H1 (cell line): ENCODE measurements around the gene PIGZ. TPM values are rescaled to one million over a fixed set of nuclear protein-coding genes. Genes with fewer than 3 reads are reported as not detected.

ENCODE experiments used
- CTCF ChIA-PET: fragments of 300-600 bp; sonication (Branson Sonifier 250); formaldehyde crosslinking; loops from one replicate; lab custom pipeline; 2021; ENCODE audit not compliant: partially characterized antibody; lab: Charles Lee
- POLR2A ChIA-PET: fragments of 300-600 bp; sonication (Branson Sonifier 250); formaldehyde crosslinking; loops from one replicate; lab custom pipeline; 2021; ENCODE audit warnings: inconsistent platforms; ENCODE audit not compliant: partially characterized antibody; lab: Charles Lee
- DNase-seq, 2 experiments: peaks; one replicate each; pipeline versions ENCODE4 v3.0.0 to v3.0.0-alpha.2; 2010 to 2022; ENCODE audit warnings: low spot score in 2 of 2, low read depth in 1 of 2, mixed read lengths in 1 of 2
- FAIRE-seq: peaks from 2 replicates; lab custom pipeline; 2011; peaks lifted over from hg19 to GRCh38; lab: Jason Lieb, UNC
- H2AFZ ChIP-seq: 2 replicates; pipeline ENCODE4 v1.8.1; 2012; ENCODE audit warnings: low read length, inconsistent platforms
- H2AK5ac ChIP-seq: 2 replicates; pipeline ENCODE4 v1.6.1; 2013; ENCODE audit warnings: low read depth, low read length
- H2BK120ac ChIP-seq: replicated peaks from 2 replicates; pipeline ENCODE3; 2013; ENCODE audit warnings: low read depth, low read length, inconsistent platforms
- H2BK12ac ChIP-seq: 2 replicates; pipeline ENCODE4 v1.6.1; 2013; ENCODE audit warnings: low read depth, low read length
- H2BK15ac ChIP-seq: 2 replicates; pipeline ENCODE4 v1.6.1; 2013; ENCODE audit warnings: low read length
- H2BK20ac ChIP-seq: 2 replicates; pipeline ENCODE4 v1.6.1; 2013; ENCODE audit warnings: low read length
- H2BK5ac ChIP-seq: 2 replicates; pipeline ENCODE4 v1.6.1; 2013; ENCODE audit warnings: low read depth, low read length
- H3K14ac ChIP-seq: 2 replicates; pipeline ENCODE4 v1.6.1; 2013; ENCODE audit warnings: inconsistent platforms; ENCODE audit not compliant: insufficient read length
- H3K18ac ChIP-seq: 2 replicates; pipeline ENCODE4 v1.6.1; 2013; ENCODE audit warnings: low read length; ENCODE audit errors: extremely low read depth
- H3K23ac ChIP-seq: 2 replicates; pipeline ENCODE4 v1.6.1; 2013; ENCODE audit warnings: inconsistent platforms; ENCODE audit not compliant: insufficient read length
- H3K23me2 ChIP-seq: 2 replicates; pipeline ENCODE4 v1.6.1; 2013; ENCODE audit warnings: low read depth, low read length
- H3K27ac ChIP-seq: 2 replicates; pipeline ENCODE4 v1.6.1; 2011; ENCODE audit warnings: low read depth, low read length, inconsistent platforms
- H3K27me3 ChIP-seq, 4 experiments: replicated peaks in 1 of 4; 1 replicate in 1 of 4; 2 replicates in 3 of 4; pipeline versions ENCODE4 v1.6.1 to v1.8.1; 2011 to 2013; ENCODE audit warnings: low read length in 3 of 4, mild to moderate bottlenecking in 3 of 4, inconsistent platforms in 2 of 4, mixed read lengths in 2 of 4, moderate library complexity in 1 of 4; ENCODE audit not compliant: control insufficient read depth in 3 of 4, insufficient read depth in 3 of 4; ENCODE audit errors: extremely low read depth in 1 of 4
- H3K36me3 ChIP-seq, 4 experiments: 2 replicates each; pipeline versions ENCODE4 v1.6.1 to v1.8.1; 2011 to 2013; ENCODE audit warnings: mild to moderate bottlenecking in 4 of 4, low read length in 3 of 4, moderate library complexity in 2 of 4, control low read depth in 1 of 4, inconsistent platforms in 1 of 4; ENCODE audit not compliant: insufficient read depth in 4 of 4, control insufficient read depth in 2 of 4
- H3K4ac ChIP-seq: replicated peaks from 2 replicates; pipeline ENCODE3; 2013; ENCODE audit warnings: low read length, low read depth, mixed read lengths, inconsistent platforms; ENCODE audit not compliant: insufficient read length
- H3K4me1 ChIP-seq, 4 experiments: replicated peaks in 1 of 4; 1 replicate in 1 of 4; 2 replicates in 3 of 4; pipeline versions ENCODE4 v1.6.1 to v1.8.1; 2011 to 2013; ENCODE audit warnings: low read length in 3 of 4, inconsistent platforms in 2 of 4, mixed read lengths in 1 of 4; ENCODE audit not compliant: insufficient read depth in 4 of 4, control insufficient read depth in 3 of 4
- H3K4me2 ChIP-seq, 2 experiments: 2 replicates each; pipeline versions ENCODE4 v1.6.1 to v1.8.1; 2011 to 2013; ENCODE audit warnings: low read depth in 2 of 2, low read length in 2 of 2, control low read depth in 1 of 2, inconsistent platforms in 1 of 2, mild to moderate bottlenecking in 1 of 2; ENCODE audit not compliant: insufficient read depth in 1 of 2
- H3K4me3 ChIP-seq, 4 experiments: fragments of 200-600, 300-600 bp in 1 of 4; sonication (generic), shearing (Covaris generic), sonication (Bioruptor Twin) in 1 of 4; 2 replicates each; pipeline versions ENCODE4 v1.5.1 to v1.8.1; 2011 to 2016; ENCODE audit warnings: low read length in 4 of 4, low read depth in 3 of 4, control low read depth in 2 of 4, inconsistent platforms in 2 of 4, mild to moderate bottlenecking in 2 of 4, mixed read lengths in 1 of 4, moderate library complexity in 1 of 4; ENCODE audit not compliant: insufficient read depth in 2 of 4; ENCODE audit errors: extremely low read depth in 1 of 4
- H3K56ac ChIP-seq: replicated peaks from 2 replicates; pipeline ENCODE3; 2013; ENCODE audit warnings: low read depth, mild to moderate bottlenecking, mixed read lengths, low read length, inconsistent platforms; ENCODE audit not compliant: insufficient read length
- H3K79me1 ChIP-seq: 2 replicates; pipeline ENCODE4 v1.6.1; 2013; ENCODE audit warnings: low read depth, low read length, control low read depth
- H3K79me2 ChIP-seq, 2 experiments: 2 replicates each; pipeline versions ENCODE4 v1.6.1 to v1.8.1; 2012 to 2013; ENCODE audit warnings: low read length in 2 of 2, mild to moderate bottlenecking in 2 of 2, inconsistent platforms in 1 of 2; ENCODE audit not compliant: insufficient read depth in 2 of 2, control insufficient read depth in 1 of 2
- H3K9ac ChIP-seq, 4 experiments: replicated peaks in 1 of 4; 1 replicate in 1 of 4; 2 replicates in 3 of 4; pipeline versions ENCODE4 v1.6.1 to v1.8.1; 2011 to 2013; ENCODE audit warnings: low read depth in 3 of 4, low read length in 3 of 4, control low read depth in 2 of 4, mild to moderate bottlenecking in 2 of 4, moderate library complexity in 2 of 4, inconsistent platforms in 1 of 4; ENCODE audit errors: extremely low read depth in 1 of 4
- H3K9me3 ChIP-seq, 2 experiments: 2 replicates each; pipeline versions ENCODE4 v1.6.1 to v1.8.1; 2012 to 2013; ENCODE audit warnings: mild to moderate bottlenecking in 2 of 2, moderate library complexity in 2 of 2, control low read depth in 1 of 2, inconsistent platforms in 1 of 2, low read depth in 1 of 2, low read length in 1 of 2, mixed read lengths in 1 of 2; ENCODE audit not compliant: insufficient read depth in 2 of 2
- H4K20me1 ChIP-seq, 2 experiments: replicated peaks in 1 of 2; 2 replicates each; pipeline versions ENCODE3 to v1.8.1; 2011 to 2013; ENCODE audit warnings: inconsistent platforms in 2 of 2, low read length in 2 of 2, mild to moderate bottlenecking in 1 of 2; ENCODE audit not compliant: insufficient read depth in 2 of 2, control insufficient read depth in 1 of 2
- H4K5ac ChIP-seq: 2 replicates; pipeline ENCODE4 v1.6.1; 2013; ENCODE audit warnings: low read length, low read depth, mixed read lengths, inconsistent platforms; ENCODE audit not compliant: insufficient read length
- H4K8ac ChIP-seq: 2 replicates; pipeline ENCODE4 v1.8.0; 2013; ENCODE audit warnings: mild to moderate bottlenecking, moderate library complexity, low read length, inconsistent platforms; ENCODE audit not compliant: insufficient read depth; ENCODE audit errors: extremely low read depth
- H4K91ac ChIP-seq: replicated peaks from 2 replicates; pipeline ENCODE3; 2013; ENCODE audit warnings: low read length, mixed read lengths, inconsistent platforms; ENCODE audit not compliant: insufficient read length
- CEBPB ChIP-seq: IDR thresholded peaks from 2 replicates; pipeline ENCODE4 v1.6.1; 2012; ENCODE audit warnings: low read depth, low read length
- E2F6 ChIP-seq: IDR thresholded peaks from 2 replicates; pipeline ENCODE4 v1.6.1; 2012; ENCODE audit warnings: inconsistent platforms
- EZH2 ChIP-seq: fragments of 200-600 bp; sonication (generic); IDR thresholded peaks from 2 replicates; pipeline ENCODE4 v1.7.1; 2012; ENCODE audit warnings: low read depth, mild to moderate bottlenecking, moderate library complexity, low read length, inconsistent platforms; ENCODE audit not compliant: severe bottlenecking
- KDM4A ChIP-seq: IDR thresholded peaks from one replicate; pipeline ENCODE4 v1.7.1; 2012; ENCODE audit warnings: low read depth, mild to moderate bottlenecking, moderate library complexity, low read length, inconsistent platforms; ENCODE audit not compliant: severe bottlenecking
- MAX ChIP-seq: IDR thresholded peaks from 2 replicates; pipeline ENCODE4 v1.6.1; 2012; ENCODE audit warnings: inconsistent platforms
- SP1 ChIP-seq: IDR thresholded peaks from 2 replicates; pipeline ENCODE4 v1.6.1; 2011; ENCODE audit warnings: low read depth, low read length
- SP4 ChIP-seq: IDR thresholded peaks from 2 replicates; pipeline ENCODE4 v1.6.1; 2012; ENCODE audit warnings: low read length, inconsistent platforms
- SUZ12 ChIP-seq: fragments of 200-600 bp; sonication (generic); IDR thresholded peaks from 2 replicates; pipeline ENCODE4 v1.6.1; 2012; ENCODE audit warnings: mild to moderate bottlenecking, inconsistent platforms, low read length, moderate library complexity, mixed read lengths
- WGBS, 2 experiments: shearing (Covaris generic) in 1 of 2; methylation state at CpG; one replicate each; pipeline versions ENCODE4 v1.1.6 to v1.1.7; 2013 to 2015; ENCODE audit warnings: low lambda C conversion rate in 2 of 2, mixed read lengths in 2 of 2, inconsistent platforms in 1 of 2, low coverage in 1 of 2, missing lambda C conversion rate in 1 of 2; ENCODE audit not compliant: insufficient replicate concordance in 2 of 2, insufficient coverage in 1 of 2, insufficient read length in 1 of 2; ENCODE audit errors: extremely low coverage in 1 of 2, missing lambda C conversion rate in 1 of 2; 5-methylcytosine and 5-hydroxymethylcytosine counted together
- long read RNA-seq, 2 experiments: library from RNA in 1 of 2; library from capped mRNA in 1 of 2; stranded (forward); transcript quantifications; one replicate each; pipeline ENCODE4 v2.0.0, GENCODE V29; 2021; ENCODE audit warnings: inconsistent platforms in 1 of 2
- polyA minus RNA-seq, 3 experiments: library from RNA; depleted of rRNA, polyadenylated mRNA; stranded (reverse); fragments of >200 nt; gene quantifications; 1 replicate in 2 of 3; 2 replicates in 1 of 3; pipeline ENCODE4 v1.2.3, GENCODE V29; 2011
- polyA plus RNA-seq, 7 experiments: library from polyadenylated mRNA; depleted of rRNA in 3 of 7; stranded (reverse) in 5 of 7; unstranded in 2 of 7; fragments of >200 nt in 5 of 7; fragments of 200-250 nt in 2 of 7; gene quantifications; 1 replicate in 5 of 7; 2 replicates in 1 of 7; 4 replicates in 1 of 7; pipeline versions ENCODE4 v1.2.1 to v1.2.3, GENCODE V29; 2011 to 2013; ENCODE audit warnings: missing spikeins in 2 of 7, mixed read lengths in 2 of 7
- total RNA-seq: library from RNA; stranded (reverse); fragmentation: NEBNext Ultra II Directional; extraction: Animal tissue kit (Norgen Biotek cat#: 25700); gene quantifications from 2 replicates; pipeline ENCODE4 v1.2.1, GENCODE V29; 2021

Gene PIGZ
- total RNA-seq (not detected in 2 replicates), polyA plus RNA-seq (2011; rRNA removed) (0.32 and 0.57 TPM in 2 replicates), polyA minus RNA-seq (2011; rRNA and poly(A)+ RNA removed) (0.10 and 1.1 TPM in 2 replicates)
- 0.30 TPM for polyA plus RNA-seq (2011; cell fraction: cytosol; rRNA removed)
- polyA plus RNA-seq (2011; cell fraction: nucleus; rRNA removed), result 0.83 TPM
- 0.51 to 0.74 TPM (median 0.63 TPM) in 4 replicates for polyA plus RNA-seq (2012, experiment 1 of 2)
- polyA plus RNA-seq (2012, experiment 2 of 2), result 0.26 TPM
- 0.22 TPM for polyA plus RNA-seq (2013, experiment 1 of 2)
- polyA plus RNA-seq (2013, experiment 2 of 2), result 0.15 TPM
- polyA minus RNA-seq (2011; cell fraction: cytosol; rRNA and poly(A)+ RNA removed), result 0.37 TPM
- polyA minus RNA-seq (2011; cell fraction: nucleus; rRNA and poly(A)+ RNA removed), result not detected
- long read RNA-seq, experiment 1, result 0 reads
- long read RNA-seq, experiment 2, result 0 reads

GRCh38 chr3:196968233-196969133, at the start of gene PIGZ:
Gene PIGZ (minus strand): TSS chr3:196968833. CDS start chr3:196952031, 16,802 bp downstream.
- POLR2A ChIA-PET, result no interaction called here
- no peak within 1 kb of the TSS for H3K27ac ChIP-seq
- no peak for FAIRE-seq
- TF ChIP-seq CEBPB, result no peak
- peak; percentile 67 for TF ChIP-seq EZH2
- peak; percentile 9; the same call in 1 of the 2 replicates for TF ChIP-seq E2F6
- TF ChIP-seq SP1, result no peak
- peak; percentile 81 for TF ChIP-seq KDM4A
- TF ChIP-seq SP4, result no peak
- TF ChIP-seq MAX, result 0 out of 2 replicates have a peak, but pooled peaks have one; percentile 10
- peak; percentile 42 for TF ChIP-seq SUZ12

More at GRCh38 chr3:196968233-196969133, at the start of gene PIGZ:
- Histone ChIP-seq H2BK20ac (no peak within 1 kb of the TSS), H3K79me1 (no peaks in the 10 kb centered on the region), H4K91ac (no peak within 1 kb of the TSS), H3K14ac (no peak within 1 kb of the TSS), H4K20me1 (no peaks in the 10 kb centered on the region), H2BK15ac (no peak within 1 kb of the TSS), H3K9me3 (no peaks in the 10 kb centered on the region), H2AFZ (no peak within 1 kb of the TSS; the same call in 1 of the 2 replicates), H2BK5ac (no peak within 1 kb of the TSS), H3K56ac (no peak within 1 kb of the TSS), H2AK5ac (no peak within 1 kb of the TSS), H3K23me2 (peaks cover 10% of the 10 kb centered on the region; the same call in 1 of the 2 replicates), H3K79me2 (no peaks in the 10 kb centered on the region), H4K8ac (peak within 1 kb of the TSS; percentile 85), H3K18ac (no peak within 1 kb of the TSS), H4K5ac (no peak within 1 kb of the TSS), H3K4me1 (peaks cover 0 to 24% (median 10%) of the 10 kb centered on the region in 4 experiments; a peak in 5 of 7 replicates), H3K4me3 (peak within 1 kb of the TSS; percentile 26 to 74 (median 31)), H3K4me2 (peak within 1 kb of the TSS; percentile 70 to 88), H3K4ac (no peak within 1 kb of the TSS), H2BK12ac (no peak within 1 kb of the TSS; the same call in 1 of the 2 replicates), H3K36me3 (peaks cover 0 to 8% (median 0%) of the 10 kb centered on the region in 4 experiments; a peak in 1 of 8 replicates), H3K9ac (no peak within 1 kb of the TSS), H3K23ac (no peak within 1 kb of the TSS), H2BK120ac (no peak within 1 kb of the TSS), H3K27me3 (peaks cover 52 to 66% (median 63%) of the 10 kb centered on the region in 4 experiments)
- CTCF ChIA-PET, result no interaction called here
- DNase-seq, result peak in 1 of 2 experiments; percentile 71
- 24% methylated on average over 8 of the region's 98 CpGs; no CpG with 5 or more reads in 1 of the 2 experiments for WGBS, 2 experiments
